ENCODE measurements around the gene GALNT10.

Gene GALNT10

DNA sequence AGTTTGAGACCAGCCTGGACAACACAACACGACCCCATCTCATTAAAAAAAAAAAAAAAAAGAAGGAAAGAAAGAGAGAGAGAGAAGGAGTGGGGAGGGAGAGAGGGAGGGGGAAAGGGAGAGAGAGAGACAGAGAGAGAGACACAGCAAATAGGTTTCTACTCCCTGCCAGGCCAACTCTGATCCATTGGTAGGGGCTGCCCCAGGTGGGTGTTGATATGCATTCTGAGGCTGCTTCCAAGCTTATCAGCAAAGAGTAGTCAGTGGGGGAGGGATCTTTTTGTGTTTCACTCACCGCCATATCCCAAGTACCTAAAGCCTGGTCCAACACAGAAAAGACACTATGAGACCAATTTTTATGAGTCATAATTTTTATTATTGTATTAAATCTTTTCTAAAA is 198.3 kb downstream of the GALNT10 start:
- no peak for DNase-seq

- no peak for DNase-seq
Measured at GRCh38 chr5:154390096-154390495, 199.6 kb downstream of the GALNT10 start.

DNA sequence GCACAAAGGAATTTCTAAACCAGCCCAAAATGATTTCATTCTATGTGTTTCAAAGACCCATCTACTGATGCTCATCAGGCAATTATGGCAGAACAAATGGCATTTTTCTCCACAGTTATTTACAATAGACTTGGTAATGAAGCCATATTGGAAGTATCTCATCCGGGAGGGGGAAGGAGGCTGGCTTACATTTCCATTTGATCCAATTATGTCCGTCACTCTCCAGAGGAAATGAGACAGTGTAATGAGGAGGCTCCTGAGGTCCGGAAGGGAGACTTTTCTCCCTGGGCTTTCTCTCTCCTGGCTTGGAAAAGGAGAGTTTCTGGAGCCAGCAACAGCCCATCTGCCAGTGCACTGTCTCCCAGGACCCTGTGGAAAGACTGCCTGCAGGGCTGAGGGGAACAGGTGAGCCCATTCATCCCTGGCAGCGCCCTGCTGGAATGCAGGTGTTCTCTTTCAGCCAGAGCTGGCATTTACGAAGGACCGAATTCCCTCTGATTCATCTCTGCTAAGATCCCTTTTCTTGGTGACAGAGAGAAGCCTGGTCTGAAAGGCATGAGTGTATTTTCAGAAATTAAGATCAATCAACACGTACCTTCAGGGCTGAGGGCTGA is 200.3 kb downstream of the GALNT10 start:
- no peak for DNase-seq

- DNase-seq: no peak
Measured at GRCh38 chr5:154391788-154392187, 201.3 kb downstream of the GALNT10 start.

DNA sequence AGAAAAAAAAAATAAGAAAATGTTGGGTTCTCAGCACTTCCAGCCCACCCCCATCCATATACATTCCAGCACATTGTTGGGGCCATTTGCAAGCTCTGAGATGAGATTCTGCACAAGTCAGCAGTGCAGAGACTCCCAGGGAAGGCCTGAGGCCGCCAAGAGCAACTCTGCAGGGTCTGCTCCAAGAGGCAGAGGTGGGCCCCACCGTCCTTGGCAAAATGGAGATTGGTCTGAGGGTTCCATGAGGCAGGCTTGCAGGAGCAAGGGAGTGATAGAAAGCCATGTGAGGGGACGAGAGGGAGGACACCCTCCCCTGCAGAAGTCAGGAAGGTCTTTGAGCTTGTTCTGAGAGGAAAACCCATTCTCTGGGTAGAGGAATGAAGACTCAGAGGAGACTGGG is 203.3 kb downstream of the GALNT10 start:
- no peak for DNase-seq

DNA sequence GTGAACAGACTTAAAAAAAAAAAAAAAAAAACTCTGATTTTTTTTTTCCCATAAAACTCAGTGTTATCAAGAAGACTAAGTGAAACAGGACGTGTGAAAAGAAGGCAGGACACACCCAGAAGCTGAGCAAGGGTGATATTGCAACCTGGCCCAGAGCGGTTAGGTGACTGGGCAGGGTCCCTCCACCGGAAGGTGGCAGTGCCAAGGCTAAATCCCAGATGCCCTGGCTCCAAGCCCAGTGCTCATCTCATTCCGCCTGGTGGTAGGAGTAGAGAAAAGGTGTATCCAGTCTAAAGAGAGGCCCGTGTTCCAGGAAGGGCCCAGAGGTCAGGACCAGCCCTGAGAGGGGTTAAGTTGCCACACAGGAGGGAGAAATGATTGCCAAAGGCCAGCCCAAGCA is 203.8 kb downstream of the GALNT10 start:
- DNase-seq: no peak

DNA sequence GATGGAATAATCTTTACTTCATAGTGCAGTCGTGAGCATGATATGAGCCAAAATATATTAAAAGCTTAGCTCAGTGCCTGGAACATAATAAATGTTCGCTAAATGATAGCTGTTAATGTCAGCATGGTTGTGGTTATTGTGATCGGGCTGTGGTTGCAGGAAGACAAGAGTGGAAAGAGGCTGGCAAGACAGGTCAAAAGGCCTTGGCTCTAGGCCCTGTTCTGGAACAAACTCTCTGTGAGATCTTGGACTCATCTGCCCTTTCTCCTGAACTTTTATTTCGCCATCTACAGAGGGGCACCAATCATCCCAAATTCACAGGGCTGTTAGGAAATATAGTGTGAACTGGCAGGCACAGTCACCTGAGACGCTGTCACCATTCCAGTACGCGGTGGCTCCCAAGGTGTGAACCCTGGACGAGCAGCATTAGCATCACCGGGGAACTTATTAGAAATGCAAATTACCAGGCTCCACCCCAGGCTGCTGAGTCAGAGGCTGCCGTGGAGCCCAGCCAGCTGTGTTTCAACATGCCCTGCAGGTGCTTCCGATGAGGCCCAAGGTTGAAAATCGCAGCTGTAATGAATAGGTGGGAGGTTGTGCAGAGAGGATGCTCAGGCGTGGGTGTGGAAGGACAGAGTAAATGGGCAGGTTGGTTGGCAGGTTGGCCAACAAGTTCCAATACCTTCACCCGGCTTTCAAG is 205.0 kb downstream of the GALNT10 start:
- DNase-seq: no peak

- no peak for DNase-seq
Measured at GRCh38 chr5:154396128-154396527, 205.6 kb downstream of the GALNT10 start.

DNA sequence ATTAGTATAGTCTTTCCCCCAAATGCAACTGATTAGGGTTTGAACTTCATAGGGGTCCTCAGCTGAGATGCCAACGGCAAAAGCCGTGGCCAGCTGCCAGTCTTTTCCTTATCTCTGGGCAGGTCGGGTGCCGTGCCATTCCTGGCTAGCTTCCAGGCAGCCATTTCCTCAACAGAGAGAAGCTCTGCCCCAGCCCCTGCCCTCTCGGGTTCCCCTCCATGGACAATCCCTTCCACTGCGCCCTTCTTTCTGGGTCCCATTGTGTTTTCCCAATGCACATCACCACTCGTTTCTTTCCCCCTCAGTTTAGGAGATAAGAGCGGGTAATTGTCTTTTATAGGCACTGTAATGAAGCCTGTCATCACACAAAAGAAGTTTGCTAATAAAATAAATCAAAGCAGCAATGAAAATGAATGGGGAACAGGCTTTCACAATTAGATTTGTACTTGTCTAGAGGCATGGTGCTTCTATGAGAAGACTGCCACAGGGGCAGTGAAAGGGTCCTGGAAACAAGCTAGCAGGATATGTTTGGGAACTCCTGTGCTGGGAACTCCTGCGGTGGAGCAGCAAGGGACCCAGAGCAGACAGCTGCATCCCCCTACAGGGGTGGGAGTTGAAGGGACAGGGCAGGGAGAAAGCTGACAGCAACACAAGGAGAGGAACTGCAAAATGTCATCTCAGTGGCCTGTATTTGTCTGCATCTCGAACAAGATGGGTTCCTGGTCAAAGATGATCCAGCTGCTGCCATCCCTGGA is 207.3 kb downstream of the GALNT10 start:
- no peak for DNase-seq

- no peak for DNase-seq
Measured at GRCh38 chr5:154400678-154401077, 210.1 kb downstream of the GALNT10 start.

- no peak for DNase-seq
Measured at GRCh38 chr5:154401355-154401754, 210.8 kb downstream of the GALNT10 start.

GRCh38 chr5:154401931-154402330 is 211.4 kb downstream of the GALNT10 start:
- no peak for DNase-seq

GRCh38 chr5:154402611-154403010 is 212.1 kb downstream of the GALNT10 start:
- DNase-seq: no peak

GRCh38 chr5:154403234-154403633 is 212.7 kb downstream of the GALNT10 start:
- no peak for DNase-seq

GRCh38 chr5:154403776-154404387 is 213.3 kb downstream of the GALNT10 start:
- no peak for DNase-seq

GRCh38 chr5:154405078-154405792 is 214.7 kb downstream of the GALNT10 start:
- DNase-seq: peak; percentile 79

- no peak for DNase-seq
Measured at GRCh38 chr5:154406231-154406630, 215.7 kb downstream of the GALNT10 start.

- DNase-seq: no peak
Measured at GRCh38 chr5:154406826-154407225, 216.3 kb downstream of the GALNT10 start.

DNA sequence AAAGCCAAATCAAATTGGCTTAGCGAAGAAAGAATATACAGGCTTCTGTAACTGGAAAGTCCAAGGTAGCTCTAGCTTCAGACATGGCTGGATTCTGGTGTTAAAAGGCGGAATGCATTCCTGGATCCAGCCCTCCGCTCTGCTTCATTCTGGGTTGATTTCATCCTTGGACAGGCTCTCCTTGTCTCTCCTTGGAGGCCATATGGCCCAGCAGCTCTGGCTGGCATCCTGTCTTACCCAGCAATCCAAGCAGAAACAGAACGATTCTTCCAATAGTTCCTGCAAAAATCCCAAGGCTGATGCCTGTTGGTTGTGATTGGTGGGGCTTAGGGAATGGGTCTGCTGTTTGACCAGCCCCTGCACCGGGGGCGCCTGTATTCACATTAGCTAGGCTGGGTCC is 218.3 kb downstream of the GALNT10 start:
- DNase-seq: no peak

DNA sequence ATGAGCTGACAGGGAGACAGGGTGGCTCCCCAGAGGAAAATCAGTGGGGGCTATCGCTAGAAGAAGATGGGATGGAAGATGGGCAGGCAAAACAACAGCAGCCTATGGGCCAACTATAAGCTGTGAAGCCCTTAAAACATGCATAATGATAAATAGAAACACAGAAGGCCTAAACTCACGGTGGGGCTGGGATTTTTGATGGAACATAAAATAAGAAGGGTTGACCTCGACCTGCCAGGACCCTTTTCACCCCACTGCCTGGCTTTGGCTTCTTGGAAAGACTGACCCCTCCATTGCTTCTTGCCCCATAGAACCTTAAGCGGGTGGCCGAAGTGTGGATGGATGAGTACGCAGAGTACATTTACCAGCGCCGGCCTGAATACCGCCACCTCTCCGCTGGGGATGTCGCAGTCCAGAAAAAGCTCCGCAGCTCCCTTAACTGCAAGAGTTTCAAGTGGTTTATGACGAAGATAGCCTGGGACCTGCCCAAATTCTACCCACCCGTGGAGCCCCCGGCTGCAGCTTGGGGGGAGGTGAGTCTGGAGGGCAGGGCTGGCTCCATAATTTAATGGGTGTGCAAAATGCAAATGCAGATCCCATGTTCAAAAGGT is 218.8 kb downstream of the GALNT10 start:
- no peak for DNase-seq

DNA sequence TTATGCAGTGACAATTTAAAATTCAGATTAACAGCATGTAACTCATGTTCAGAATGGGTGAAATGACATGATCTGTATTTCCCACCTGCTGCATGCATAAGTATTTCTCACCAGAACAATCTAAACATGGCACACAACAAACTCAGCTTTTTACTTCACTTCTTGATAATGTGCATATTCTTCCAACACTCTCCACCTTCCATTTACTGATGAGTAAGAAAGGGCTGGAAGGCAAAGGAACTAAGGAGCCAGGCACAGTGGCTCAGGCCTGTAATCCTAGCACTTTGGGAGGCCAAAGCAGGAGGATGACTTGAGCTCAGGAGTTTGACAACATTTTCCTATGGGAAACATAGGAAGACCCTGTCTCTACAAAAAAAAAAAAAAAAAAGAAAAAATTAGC is 219.5 kb downstream of the GALNT10 start:
- DNase-seq: no peak

- no peak for DNase-seq
Measured at GRCh38 chr5:154410786-154411185, 220.3 kb downstream of the GALNT10 start.

- DNase-seq: no peak
Measured at GRCh38 chr5:154411338-154411737, 220.8 kb downstream of the GALNT10 start.

Measured in suppressor macrophage treated with lipopolysaccharide for 4 hours (primary cell).